K562 (cell line): Measurements from ENCODE around the gene SOCS7. TPM values are rescaled to one million over a fixed set of nuclear protein-coding genes. Genes with fewer than 3 reads are reported as not detected.

ENCODE experiments used
- ATAC-seq: fragments of 200-7000 bp; cut with Tn5 transposase; 3 replicates; pipeline ENCODE4 v1.9.1; 2020; ENCODE audit warnings: moderate library complexity
- BruUV-seq: library from RNA; stranded (reverse); fragments of 400-500 nt; replicated peaks from 2 replicates; lab custom pipeline; 2021; lab: Mats Ljungman, UMichigan
- CTCF ChIA-PET: fragments of 300-600 bp; formaldehyde crosslinking; extraction: SDS; loops from one replicate; lab custom pipeline; 2021; ENCODE audit warnings: low intra/inter-chr PET ratio; lab: Yijun Ruan, JAX
- POLR2A ChIA-PET: fragments of 300-600, 350-650 bp; sonication (Branson Sonifier 250); formaldehyde crosslinking; extraction: SDS; loops from one replicate; lab custom pipeline; 2021; ENCODE audit warnings: antibody characterized with exemption, inconsistent platforms; lab: Yijun Ruan, JAX
- DNase-seq, 4 experiments: peaks; one replicate each; pipeline versions ENCODE4 v3.0.0 to v3.0.0-alpha.2; 2011 to 2018; ENCODE audit warnings: low spot score in 3 of 4, mixed read lengths in 3 of 4; ENCODE audit errors: extremely low read depth in 1 of 4
- FAIRE-seq: peaks from 2 replicates; lab custom pipeline; 2011; peaks lifted over from hg19 to GRCh38; lab: Jason Lieb, UNC
- H2AFZ ChIP-seq: 2 replicates; pipeline ENCODE4 v1.6.0; 2011; ENCODE audit warnings: low read depth, low read length, control low read depth, inconsistent platforms
- H3K27ac ChIP-seq: fragments of 200-600 bp; 3 replicates; pipeline ENCODE4 v1.8.0; 2011; ENCODE audit warnings: low read depth, mild to moderate bottlenecking, control low read depth, inconsistent platforms, low read length, moderate library complexity, mixed read lengths; ENCODE audit errors: extremely low read depth
- H3K27me3 ChIP-seq, 2 experiments: fragments of 300-600 bp in 1 of 2; 2 replicates in 1 of 2; 3 replicates in 1 of 2; pipeline versions ENCODE4 v1.6.0 to v1.8.0; 2011; ENCODE audit warnings: inconsistent platforms in 2 of 2, low read length in 2 of 2, mild to moderate bottlenecking in 1 of 2, mixed read lengths in 1 of 2, moderate library complexity in 1 of 2; ENCODE audit not compliant: control insufficient read depth in 2 of 2, insufficient read depth in 2 of 2
- H3K36me3 ChIP-seq: fragments of 300-600 bp; 3 replicates; pipeline ENCODE4 v1.8.0; 2011; ENCODE audit warnings: mild to moderate bottlenecking, low read length, inconsistent platforms; ENCODE audit not compliant: control insufficient read depth, insufficient read depth
- H3K4me1 ChIP-seq, 2 experiments: fragments of 200-600 bp in 1 of 2; replicated peaks in 1 of 2; 2 replicates in 1 of 2; 3 replicates in 1 of 2; pipeline versions ENCODE4 v1.5.1 to v1.8.0; 2011; ENCODE audit warnings: inconsistent platforms in 2 of 2, low read length in 2 of 2, mild to moderate bottlenecking in 1 of 2, mixed read lengths in 1 of 2, moderate library complexity in 1 of 2; ENCODE audit not compliant: control insufficient read depth in 2 of 2, insufficient read depth in 2 of 2
- H3K4me2 ChIP-seq: 2 replicates; pipeline ENCODE4 v1.6.1; 2011; ENCODE audit warnings: low read length, control low read depth, inconsistent platforms, mixed read lengths; ENCODE audit not compliant: insufficient read depth
- H3K4me3 ChIP-seq: fragments of 200-600 bp; sonication (generic), shearing (Covaris generic); 2 replicates; pipeline ENCODE4 v1.5.1; 2016; ENCODE audit warnings: control low read depth, inconsistent platforms
- H3K79me2 ChIP-seq: fragments of 200-600 bp; 3 replicates; pipeline ENCODE4 v1.8.0; 2011; ENCODE audit warnings: low read length, inconsistent platforms; ENCODE audit not compliant: control insufficient read depth, insufficient read depth
- H3K9ac ChIP-seq, 2 experiments: 2 replicates each; pipeline versions ENCODE4 v1.6.0 to v1.6.1; 2011; ENCODE audit warnings: low read depth in 2 of 2, low read length in 2 of 2, control low read depth in 1 of 2, inconsistent platforms in 1 of 2, mild to moderate bottlenecking in 1 of 2, mixed read lengths in 1 of 2; ENCODE audit not compliant: insufficient read depth in 1 of 2
- H3K9me1 ChIP-seq: one replicate; pipeline ENCODE4 v1.6.0; 2011; ENCODE audit warnings: inconsistent platforms, mild to moderate bottlenecking, low read length, moderate library complexity; ENCODE audit not compliant: control insufficient read depth, insufficient read depth
- H3K9me3 ChIP-seq: replicated peaks from 2 replicates; pipeline ENCODE4 v1.5.1; 2011; ENCODE audit warnings: low read depth, low read length, inconsistent platforms; ENCODE audit not compliant: control insufficient read depth, insufficient read depth
- H4K20me1 ChIP-seq: replicated peaks from 2 replicates; pipeline ENCODE4 v1.6.1; 2011; ENCODE audit warnings: low read length, inconsistent platforms, mixed read lengths; ENCODE audit not compliant: control insufficient read depth, insufficient read depth
- BMI1 ChIP-seq: fragments of 150-350 bp; IDR thresholded peaks from 2 replicates; pipeline ENCODE4 v1.6.1; 2014; ENCODE audit warnings: low read length
- CBFB ChIP-seq: sonication (generic); formaldehyde crosslinking; IDR thresholded peaks from 2 replicates; pipeline ENCODE4 v1.4.0; 2020; ENCODE audit warnings: mild to moderate bottlenecking, missing genetic modification reagents
- DMBX1 ChIP-seq: fragments of 250-450 bp; sonication (Bioruptor Pico); IDR thresholded peaks from 2 replicates; pipeline ENCODE4 v1.8.0; 2022; ENCODE audit warnings: inconsistent platforms, mild to moderate bottlenecking, moderate library complexity, borderline replicate concordance
- ETV1 ChIP-seq: fragments of 450-650 bp; conservative IDR thresholded peaks from 2 replicates; pipeline ENCODE4 v1.6.1; 2016; ENCODE audit warnings: missing genetic modification characterization, control low read depth, low read depth, missing compliant biosample characterization
- GMEB1 ChIP-seq: fragments of 250-450 bp; sonication (Bioruptor Pico); IDR thresholded peaks from 2 replicates; pipeline ENCODE4 v1.4.0; 2020; ENCODE audit warnings: mild to moderate bottlenecking
- HLTF ChIP-seq: fragments of 450-650 bp; IDR thresholded peaks from 2 replicates; pipeline ENCODE4 v1.6.1; 2016
- JUND ChIP-seq, 2 experiments: IDR thresholded peaks; 2 replicates in 1 of 2; 3 replicates in 1 of 2; pipeline ENCODE4 v1.6.1; 2011; ENCODE audit warnings: borderline replicate concordance in 2 of 2, low read depth in 2 of 2, low read length in 2 of 2, improper control_type of control experiment in 1 of 2, missing biosample characterization in 1 of 2, missing genetic modification characterization in 1 of 2, missing genetic modification reagents in 1 of 2
- MIER1 ChIP-seq: fragments of 450-650 bp; IDR thresholded peaks from 2 replicates; pipeline ENCODE4 v1.6.1; 2016; ENCODE audit warnings: antibody characterized with exemption, mild to moderate bottlenecking, low read depth
- SIRT6 ChIP-seq: IDR thresholded peaks from one replicate; pipeline ENCODE4 v1.6.1; 2012; ENCODE audit warnings: low read depth, mild to moderate bottlenecking, control low read depth, inconsistent platforms, low read length, moderate library complexity
- SP2 ChIP-seq: IDR thresholded peaks from 2 replicates; pipeline ENCODE4 v1.6.1; 2011; ENCODE audit warnings: mild to moderate bottlenecking, low read depth, low read length, moderate library complexity; ENCODE audit not compliant: poor library complexity, severe bottlenecking; ENCODE audit errors: extremely low read depth
- TFAM ChIP-seq: fragments of 250-450 bp; sonication (Bioruptor Pico); conservative IDR thresholded peaks from 2 replicates; pipeline ENCODE4 v1.5.0; 2021; ENCODE audit warnings: mild to moderate bottlenecking, moderate library complexity
- XRCC5 ChIP-seq: fragments of 200-400 bp; formaldehyde crosslinking; IDR thresholded peaks from 2 replicates; pipeline ENCODE4 v1.6.1; 2017; ENCODE audit warnings: low read depth, mild to moderate bottlenecking, low read length
- ZFP30 ChIP-seq: fragments of 250-450 bp; sonication (Bioruptor Pico); IDR thresholded peaks from 2 replicates; pipeline ENCODE4 v1.8.0; 2022; ENCODE audit warnings: moderate library complexity, mild to moderate bottlenecking, inconsistent platforms, borderline replicate concordance
- ZFX ChIP-seq: sonication (generic); formaldehyde crosslinking; IDR thresholded peaks from 2 replicates; pipeline ENCODE4 v1.8.0; 2022; ENCODE audit warnings: mild to moderate bottlenecking, missing genetic modification reagents, moderate library complexity
- ZNF165 ChIP-seq: fragments of 250-450 bp; sonication (Bioruptor Pico); IDR thresholded peaks from 2 replicates; pipeline ENCODE4 v1.4.0; 2020; ENCODE audit warnings: borderline replicate concordance
- ZNF57 ChIP-seq: fragments of 450-650 bp; formaldehyde crosslinking; IDR thresholded peaks from 2 replicates; pipeline ENCODE4 v1.4.0; 2020; ENCODE audit warnings: mild to moderate bottlenecking, moderate library complexity
- WGBS: fragments of 100-300 bp; shearing (Covaris generic); methylation state at CpG from one replicate; pipeline ENCODE4 v1.1.6; 2016; ENCODE audit warnings: low coverage, mixed read lengths; ENCODE audit not compliant: insufficient coverage; ENCODE audit errors: missing lambda C conversion rate; 5-methylcytosine and 5-hydroxymethylcytosine counted together
- in situ Hi-C: fragments of 300-500 bp; cut with MboI; formaldehyde crosslinking; loops from 4 replicates; pipeline ENCODE4 v1.15.0; 2018; ENCODE audit warnings: inconsistent platforms, mixed read lengths
- intact Hi-C: fragments of 100-400 bp; cut with micrococcal nuclease; formaldehyde crosslinking; loops from 2 replicates; pipeline ENCODE4 v1.14.2; 2022
- polyA plus RNA-seq, 8 experiments: library from polyadenylated mRNA; depleted of rRNA in 4 of 8; stranded (reverse) in 5 of 8; unstranded in 3 of 8; fragments of >200 nt; fragmentation: Nextera tagmentation in 2 of 8; fragmentation: Illumina TruSeq in 1 of 8; extraction: Ambion mirVana in 2 of 8; extraction: Trizol in 1 of 8; gene quantifications; 2 replicates each; pipeline versions ENCODE4 v1.2.1 to v1.2.3, GENCODE V29; 2011 to 2014; ENCODE audit warnings: inconsistent platforms in 1 of 8, missing spikeins in 1 of 8
- total RNA-seq, 7 experiments: library from RNA; depleted of rRNA in 6 of 7; stranded (reverse); fragments of >200 nt in 6 of 7; fragmentation: Illumina TruSeq in 2 of 7; extraction: Trizol in 2 of 7; gene quantifications; 2 replicates each; pipeline versions ENCODE4 v1.2.1 to v1.2.3, GENCODE V29; 2011 to 2021; ENCODE audit warnings: low replicate concordance in 1 of 7
- TF ChIP-seq, protein P1 (sequence below): fragments of 450-650 bp; formaldehyde crosslinking; IDR thresholded peaks from 2 replicates; pipeline ENCODE4 v1.4.0; 2020; ENCODE audit warnings: mild to moderate bottlenecking, moderate library complexity
- TF ChIP-seq, protein P2 (sequence below): sonication (generic); formaldehyde crosslinking; IDR thresholded peaks from 2 replicates; pipeline ENCODE4 v1.8.1; 2022; ENCODE audit warnings: missing genetic modification reagents

The SOCS7 gene
- total and polyA plus RNA-seq, 9 of the 15 experiments (the other 6 are each of a cell fraction or from before 2014, with no cell fraction given) = 0.94 to 14.5 (median 8.2) TPM

GRCh38 chr17:38342886-38343607 lies 8.6 kb upstream of the SOCS7 start:
- DNase-seq (no peak), FAIRE-seq (no peak), ATAC-seq (no peak)
- Histone ChIP-seq H3K4me1 (no peaks in the 10 kb centered on the region), H4K20me1 (peaks cover 14% of the 10 kb centered on the region), H2AFZ (no peak overlapping the region), H3K79me2 (no peaks in the 10 kb centered on the region), H3K9me3 (no peaks in the 10 kb centered on the region), H3K27ac (no peak overlapping the region), H3K9me1 (no peaks in the 10 kb centered on the region), H3K4me3 (no peak overlapping the region), H3K9ac (no peak overlapping the region), H3K36me3 (no peaks in the 10 kb centered on the region), H3K4me2 (no peak overlapping the region), H3K27me3 (peaks cover 25 to 51% of the 10 kb centered on the region in 2 experiments; a peak in 4 of 5 replicates)
- in situ Hi-C loops (loop anchor here (10.0 kb wide), 1 partner anchor 132 kb away; no protein-coding TSS in a partner anchor), intact Hi-C loops (no loop called here)
- no TSS peak for BruUV-seq
- 4% methylated on average over 16 of the region's 18 CpGs for WGBS
- CTCF ChIA-PET = interaction anchor here (1.0 kb wide), 1 partner anchor 149 kb away, joined by 4 read pairs; no protein-coding TSS in a partner anchor
- POLR2A ChIA-PET = interaction anchor here (0.6 to 1.4 kb wide), 3 partner anchors 10 to 27 kb away, joined by 3 to 4 read pairs (median 3); no protein-coding TSS in a partner anchor
- no peak for TF ChIP-seq DMBX1
- TF ChIP-seq, protein P1, sequence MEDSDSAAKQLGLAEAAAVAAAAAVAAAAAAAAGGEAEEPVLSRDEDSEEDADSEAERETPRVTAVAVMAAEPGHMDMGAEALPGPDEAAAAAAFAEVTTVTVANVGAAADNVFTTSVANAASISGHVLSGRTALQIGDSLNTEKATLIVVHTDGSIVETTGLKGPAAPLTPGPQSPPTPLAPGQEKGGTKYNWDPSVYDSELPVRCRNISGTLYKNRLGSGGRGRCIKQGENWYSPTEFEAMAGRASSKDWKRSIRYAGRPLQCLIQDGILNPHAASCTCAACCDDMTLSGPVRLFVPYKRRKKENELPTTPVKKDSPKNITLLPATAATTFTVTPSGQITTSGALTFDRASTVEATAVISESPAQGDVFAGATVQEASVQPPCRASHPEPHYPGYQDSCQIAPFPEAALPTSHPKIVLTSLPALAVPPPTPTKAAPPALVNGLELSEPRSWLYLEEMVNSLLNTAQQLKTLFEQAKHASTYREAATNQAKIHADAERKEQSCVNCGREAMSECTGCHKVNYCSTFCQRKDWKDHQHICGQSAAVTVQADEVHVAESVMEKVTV (CRISPR knock-in tag) = no peak
- no peak for TF ChIP-seq MIER1
- TF ChIP-seq, protein P2, sequence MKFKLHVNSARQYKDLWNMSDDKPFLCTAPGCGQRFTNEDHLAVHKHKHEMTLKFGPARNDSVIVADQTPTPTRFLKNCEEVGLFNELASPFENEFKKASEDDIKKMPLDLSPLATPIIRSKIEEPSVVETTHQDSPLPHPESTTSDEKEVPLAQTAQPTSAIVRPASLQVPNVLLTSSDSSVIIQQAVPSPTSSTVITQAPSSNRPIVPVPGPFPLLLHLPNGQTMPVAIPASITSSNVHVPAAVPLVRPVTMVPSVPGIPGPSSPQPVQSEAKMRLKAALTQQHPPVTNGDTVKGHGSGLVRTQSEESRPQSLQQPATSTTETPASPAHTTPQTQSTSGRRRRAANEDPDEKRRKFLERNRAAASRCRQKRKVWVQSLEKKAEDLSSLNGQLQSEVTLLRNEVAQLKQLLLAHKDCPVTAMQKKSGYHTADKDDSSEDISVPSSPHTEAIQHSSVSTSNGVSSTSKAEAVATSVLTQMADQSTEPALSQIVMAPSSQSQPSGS (CRISPR knock-in tag) = no peak
- TF ChIP-seq HLTF = no peak
- no peak for TF ChIP-seq SP2
- no peak for TF ChIP-seq ZNF165 (CRISPR knock-in tag)
- TF ChIP-seq ZFP30 (CRISPR knock-in tag) = no peak
- TF ChIP-seq ZFX (CRISPR knock-in tag) = no peak
- no peak for TF ChIP-seq ZNF57 (CRISPR knock-in tag)
- TF ChIP-seq JUND (IDR thresholded peaks at IDR 0.05; ENCODE audit: borderline replicate concordance, low read depth, low read length) = no peak
- TF ChIP-seq JUND (tag; IDR thresholded peaks at IDR 0.05; ENCODE audit: borderline replicate concordance, low read depth, low read length) = no peak
- no peak for TF ChIP-seq BMI1
- TF ChIP-seq GMEB1 = no peak
- no peak for TF ChIP-seq SIRT6
- TF ChIP-seq ETV1 (tag) = no peak
- TF ChIP-seq CBFB = no peak
- no peak for TF ChIP-seq TFAM (CRISPR knock-in tag)
- no peak for TF ChIP-seq XRCC5
